ENCODE measurements around the gene PITPNM1.
A peak's percentile ranks its signal among the peaks of the same experiment; 100 is the strongest.
"Not testable (repeated sequence)": the region's sequence is repeated elsewhere in the genome, so short reads cannot be mapped to it uniquely, and the experiment has no call there.

The PITPNM1 gene

DNA sequence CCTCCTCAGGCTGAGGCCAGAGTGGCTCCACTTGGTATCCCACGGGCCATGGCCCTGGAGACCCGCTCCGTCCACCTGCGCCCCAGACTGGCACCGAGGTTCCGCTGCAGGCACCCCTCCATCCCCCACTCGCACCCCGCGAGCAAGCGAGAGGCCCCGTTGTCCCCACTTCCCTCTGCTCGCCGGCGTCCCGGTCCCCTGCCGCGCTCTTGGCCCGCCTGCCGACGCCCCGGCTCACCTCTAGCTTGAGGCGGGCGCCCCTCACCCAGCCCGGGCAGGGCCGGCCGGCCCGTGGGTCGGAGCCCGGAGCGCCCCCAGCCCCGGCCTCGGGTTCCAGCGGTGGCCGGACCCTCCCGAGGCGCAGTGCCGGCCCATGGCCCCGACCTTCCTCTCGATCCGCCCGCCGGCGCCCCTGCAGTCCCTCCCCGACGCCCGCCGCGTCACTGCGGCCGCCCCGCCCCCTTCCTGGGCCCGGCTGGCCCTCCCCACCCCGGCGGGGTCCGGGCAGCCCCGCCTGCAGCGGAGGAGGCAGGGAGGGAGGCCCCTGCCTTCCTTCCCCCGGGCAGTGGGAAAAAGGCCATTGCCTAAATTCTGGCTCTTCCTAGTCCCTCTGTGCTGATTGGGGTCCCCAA, at the start of gene PITPNM1:
Gene PITPNM1, minus strand, starts transcription at position 414 of the 632 bp plus-strand sequence. CDS start 1,183 bp downstream, outside the sequence.
- no peak for FAIRE-seq

DNA sequence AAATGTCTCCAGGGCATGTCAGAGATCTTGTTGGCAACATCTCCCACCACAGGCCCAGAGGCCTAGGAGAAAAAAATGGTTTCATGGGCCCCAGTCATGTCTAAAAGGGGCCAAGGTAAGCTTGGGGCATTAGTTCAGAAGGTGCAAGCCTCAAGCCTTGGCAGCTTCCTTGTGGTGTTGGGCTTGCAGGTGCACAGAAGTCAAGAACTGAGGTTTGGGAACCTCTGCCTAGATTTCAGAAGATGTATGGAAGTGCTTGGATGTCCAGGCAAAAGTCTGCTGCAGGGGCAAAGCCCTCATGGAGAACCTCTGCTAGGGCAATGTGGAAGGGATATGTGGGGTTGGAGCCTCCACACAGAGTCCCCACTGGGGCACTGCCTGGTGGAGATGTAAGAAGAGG, 46.5 kb upstream of the PITPNM1 start:
- not testable (repeated sequence) for FAIRE-seq

GRCh38 chr11:67551127-67551526, 46.0 kb upstream of the PITPNM1 start:
- no peak for FAIRE-seq

GRCh38 chr11:67548555-67549110, 43.5 kb upstream of the PITPNM1 start:
- no peak for FAIRE-seq

- FAIRE-seq: not testable (repeated sequence)
Observed at GRCh38 chr11:67548112-67548511, 42.9 kb upstream of the PITPNM1 start.

- no peak for FAIRE-seq
Observed at GRCh38 chr11:67545280-67545679, 40.1 kb upstream of the PITPNM1 start.

- no peak for FAIRE-seq
Observed at GRCh38 chr11:67544616-67545242, 39.6 kb upstream of the PITPNM1 start.

GRCh38 chr11:67543585-67543984, 38.4 kb upstream of the PITPNM1 start:
- FAIRE-seq: no peak

GRCh38 chr11:67542971-67543370, 37.8 kb upstream of the PITPNM1 start:
- no peak for FAIRE-seq

GRCh38 chr11:67542169-67542568, 37.0 kb upstream of the PITPNM1 start:
- no peak for FAIRE-seq

DNA sequence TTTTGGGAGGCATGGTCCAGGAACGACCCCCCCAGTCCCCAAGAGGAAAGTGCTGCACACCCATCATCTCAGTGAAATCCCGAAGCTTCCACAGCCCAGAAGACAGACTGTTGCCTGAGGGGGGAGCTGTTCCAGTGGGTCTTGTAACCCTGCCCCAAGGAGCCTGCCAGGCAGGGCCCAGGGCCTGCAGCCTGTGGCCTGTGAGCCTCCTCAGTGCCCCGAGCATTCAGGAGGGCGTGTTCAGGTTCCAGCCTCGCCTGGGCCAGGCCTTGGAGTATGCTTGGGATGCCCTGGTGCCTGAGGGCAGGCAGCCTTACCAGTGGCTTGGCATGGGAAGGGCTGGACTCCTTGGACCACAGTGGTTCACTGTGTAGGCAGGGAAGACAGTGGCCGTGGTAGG, 36.0 kb upstream of the PITPNM1 start:
- FAIRE-seq: no peak

GRCh38 chr11:67539550-67539949, 34.4 kb upstream of the PITPNM1 start:
- FAIRE-seq: no peak

DNA sequence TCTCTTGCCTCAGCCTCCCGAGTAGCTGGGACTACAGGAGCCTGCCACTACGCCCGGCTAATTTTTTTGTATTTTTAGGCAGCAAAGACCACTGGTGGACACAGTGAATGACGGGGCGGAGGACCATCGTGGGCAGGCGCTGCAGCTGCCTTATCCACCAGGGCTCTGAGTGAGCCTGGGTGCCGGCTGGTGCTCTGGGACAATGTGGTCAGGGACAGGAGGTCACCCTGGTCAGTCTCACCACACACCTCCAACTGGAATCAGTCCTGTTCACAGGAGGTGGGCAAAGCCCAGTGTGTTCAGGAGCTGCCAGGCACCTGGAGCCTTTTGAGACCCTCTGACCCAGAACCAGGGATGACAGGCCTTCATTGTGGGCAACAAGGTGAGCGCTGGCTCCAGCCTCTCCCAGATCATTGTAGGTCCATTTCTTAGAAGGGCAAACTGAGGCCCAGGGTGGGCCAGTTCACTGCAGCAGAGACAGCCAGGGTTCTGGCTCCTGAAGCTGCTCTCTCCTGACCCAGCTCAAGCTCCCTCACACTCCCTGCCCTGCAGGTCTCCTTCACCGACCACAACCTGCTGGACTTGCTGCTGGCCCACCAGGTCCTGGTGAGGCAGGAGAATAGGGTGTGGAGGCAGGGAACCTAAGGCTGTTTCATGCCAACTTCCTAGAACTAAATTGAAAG, 33.8 kb upstream of the PITPNM1 start:
- FAIRE-seq: no peak

DNA sequence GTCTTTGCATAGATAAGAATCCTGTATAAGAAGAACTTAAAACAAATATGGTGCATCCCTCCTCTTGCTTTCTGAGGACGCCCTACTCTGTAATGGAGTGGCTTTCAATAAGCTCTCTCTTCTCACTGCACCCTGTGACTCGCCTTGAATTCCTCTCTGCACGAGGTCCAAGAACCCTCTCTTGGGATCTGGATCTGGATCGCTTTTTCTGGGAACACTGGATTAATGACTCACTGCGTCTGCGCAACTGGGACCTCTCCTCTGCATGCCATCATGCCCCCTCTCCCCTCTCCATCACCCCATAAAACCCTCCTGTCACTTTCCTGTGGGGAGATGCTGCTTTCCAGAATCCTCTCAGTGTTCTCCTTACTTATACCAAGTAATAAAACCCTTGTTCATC, 33.1 kb upstream of the PITPNM1 start:
- no peak for FAIRE-seq

GRCh38 chr11:67535561-67535960, 30.4 kb upstream of the PITPNM1 start:
- no peak for FAIRE-seq

- peak; percentile 59 for FAIRE-seq
Observed at GRCh38 chr11:67534070-67534679, 29.0 kb upstream of the PITPNM1 start.

GRCh38 chr11:67532889-67533288, 27.7 kb upstream of the PITPNM1 start:
- no peak for FAIRE-seq

DNA sequence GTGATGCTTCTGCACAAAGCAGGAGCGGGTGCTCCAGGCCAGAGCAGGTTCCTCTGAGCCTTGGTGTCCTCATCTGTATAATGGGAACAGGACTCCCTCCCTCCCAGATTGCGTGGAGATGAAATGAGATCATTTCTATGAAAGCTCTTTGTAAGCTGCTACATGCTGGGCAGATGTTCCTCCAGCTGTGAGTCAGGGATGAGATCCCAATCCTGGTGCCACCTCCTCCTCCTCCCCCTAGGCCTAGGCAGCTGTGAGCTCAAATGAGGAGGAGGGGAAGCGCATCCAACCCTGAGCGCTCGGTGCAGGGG, 25.1 kb upstream of the PITPNM1 start:
- FAIRE-seq: no peak

DNA sequence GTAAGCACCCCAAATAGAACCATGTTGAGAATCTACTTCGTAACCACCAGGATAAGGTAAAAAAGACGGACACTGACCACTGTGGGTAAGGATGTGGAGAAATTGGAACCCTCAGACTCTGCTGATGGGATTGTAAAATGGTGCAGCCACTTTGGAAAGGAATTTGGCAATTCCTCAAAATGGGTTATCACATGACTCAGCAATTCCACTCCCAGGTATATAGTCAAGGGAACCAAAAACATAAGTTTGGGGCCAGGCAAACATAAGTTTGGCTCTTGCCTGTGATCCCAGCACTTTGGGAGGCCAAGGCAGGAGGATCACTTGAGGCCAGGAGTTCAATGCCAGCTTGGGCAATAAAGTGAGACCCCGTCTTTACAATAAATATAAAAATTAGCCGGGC, 23.2 kb upstream of the PITPNM1 start:
- no peak for FAIRE-seq

DNA sequence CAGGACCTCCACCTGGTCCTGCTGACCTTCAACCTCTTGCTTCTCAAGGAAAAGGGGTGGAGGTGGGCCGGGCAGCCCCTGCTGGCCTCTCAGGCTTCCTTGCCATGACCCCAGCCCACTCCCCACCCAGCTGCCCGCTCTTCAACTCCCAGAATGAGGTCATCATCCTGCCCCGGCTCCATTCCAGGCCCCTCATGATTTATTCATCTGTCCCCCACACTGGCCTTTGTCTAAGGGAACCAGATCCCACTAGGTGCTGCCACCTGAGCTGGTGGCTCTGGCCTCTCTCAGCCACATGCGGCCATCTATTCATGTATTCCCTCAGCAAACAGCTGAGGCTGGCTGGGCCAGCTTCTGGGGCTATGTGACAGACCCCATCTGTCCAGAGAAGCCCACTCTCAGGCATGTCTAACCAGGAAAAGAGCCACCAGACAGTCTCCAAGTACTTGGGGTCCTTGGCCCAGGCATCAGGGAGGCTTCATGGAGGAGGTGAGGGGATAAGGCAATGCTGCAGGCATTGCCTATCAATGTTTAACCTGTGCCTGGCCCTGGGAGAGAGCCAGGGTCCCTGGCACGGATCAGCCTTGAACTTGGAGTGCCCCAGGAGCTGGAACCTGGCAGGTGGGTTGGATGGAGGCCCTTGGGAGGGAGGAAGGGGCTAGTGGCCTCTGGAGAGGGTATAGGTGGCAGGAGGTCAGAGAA, 20.3 kb upstream of the PITPNM1 start:
- FAIRE-seq: no peak

DNA sequence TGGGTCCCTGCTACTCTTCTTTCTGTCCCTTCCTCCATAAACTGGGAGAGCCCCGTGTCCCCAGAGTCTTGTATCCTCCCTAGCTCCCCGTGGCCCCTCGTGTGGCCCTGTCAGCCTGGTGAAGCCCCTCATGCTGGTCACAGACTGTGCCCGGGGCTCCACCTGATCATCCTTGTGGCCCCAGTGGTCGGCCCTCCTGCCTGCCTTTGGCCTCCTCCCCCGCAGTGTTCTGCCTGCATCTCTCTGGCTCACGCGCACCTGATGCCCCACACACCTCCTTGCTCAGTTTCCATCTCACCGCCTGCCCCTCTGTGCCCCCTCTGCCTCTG, 19.3 kb upstream of the PITPNM1 start:
- FAIRE-seq: no peak

- no peak for FAIRE-seq
Observed at GRCh38 chr11:67523556-67524479, 18.7 kb upstream of the PITPNM1 start.

All from G401.6 (cell line).